ENCODE measurements around the gene GHRHR. TPM values are rescaled to one million over a fixed set of nuclear protein-coding genes. Genes with fewer than 3 reads are reported as not detected.

GHRHR gene
- total RNA-seq, 2 donors from 2014 or later: not detected

- Histone ChIP-seq H3K36me3 (no peaks in the 10 kb centered on the region), H3K27me3 (no peaks in the 10 kb centered on the region), H3K27ac (no peak overlapping the region), H3K4me3 (peak overlapping the region in 1 of 2 donors; percentile 32), H3K4me1 (peaks cover 0 to 10% of the 10 kb centered on the region in 2 donors), H3K9me3 (no peaks in the 10 kb centered on the region)
- peak; percentile 98 to 99 for TF ChIP-seq CTCF (IDR thresholded peaks at IDR 0.05)
- DNase-seq (ENCODE audit: low spot score): peak; percentile 84
Measured at GRCh38 chr7:30938435-30939316, 25.1 kb upstream of the GHRHR start.

DNA sequence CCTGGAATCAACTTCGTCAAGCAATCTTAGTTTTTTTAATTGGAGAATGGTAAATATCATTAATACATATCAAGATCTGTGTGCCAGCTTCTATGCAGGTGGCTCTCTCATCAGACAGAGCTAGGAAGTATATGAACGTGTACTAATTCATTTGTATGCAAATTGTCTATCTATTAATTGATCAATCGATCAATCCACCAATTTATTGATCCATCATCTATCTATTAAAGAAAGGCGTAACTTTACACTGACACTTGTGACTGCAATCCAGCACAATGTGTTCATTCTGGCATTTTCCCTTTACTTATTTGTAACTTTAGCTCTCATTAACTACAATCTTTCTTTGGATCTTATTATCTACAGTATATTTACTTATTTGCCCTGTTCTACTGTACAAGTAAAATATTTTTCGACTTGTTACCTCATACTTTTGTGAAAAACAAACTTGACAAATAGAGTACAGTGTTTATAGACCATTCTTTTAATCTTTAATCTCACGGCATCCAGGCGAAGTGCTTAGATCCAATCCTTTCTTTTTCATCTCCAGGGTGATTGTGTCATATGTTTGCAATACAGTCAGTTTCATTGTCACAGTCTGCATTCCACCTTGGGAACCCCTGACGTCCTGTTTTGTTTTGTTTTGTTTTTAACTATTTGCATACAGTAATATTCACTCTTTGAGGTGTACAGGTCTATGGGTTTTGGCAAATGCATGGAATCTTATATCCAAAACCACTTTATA, 22.0 kb upstream of the GHRHR start:
- Histone ChIP-seq H3K27ac (no peak overlapping the region), H3K4me1 (peaks cover 0 to 10% of the 10 kb centered on the region in 2 donors), H3K36me3 (no peaks in the 10 kb centered on the region), H3K9me3 (peaks cover 0 to 20% of the 10 kb centered on the region in 2 donors), H3K4me3 (no peak overlapping the region), H3K27me3 (no peaks in the 10 kb centered on the region)
- no peak for DNase-seq (ENCODE audit: low spot score)
- TF ChIP-seq CTCF (IDR thresholded peaks at IDR 0.05): no peak

DNA sequence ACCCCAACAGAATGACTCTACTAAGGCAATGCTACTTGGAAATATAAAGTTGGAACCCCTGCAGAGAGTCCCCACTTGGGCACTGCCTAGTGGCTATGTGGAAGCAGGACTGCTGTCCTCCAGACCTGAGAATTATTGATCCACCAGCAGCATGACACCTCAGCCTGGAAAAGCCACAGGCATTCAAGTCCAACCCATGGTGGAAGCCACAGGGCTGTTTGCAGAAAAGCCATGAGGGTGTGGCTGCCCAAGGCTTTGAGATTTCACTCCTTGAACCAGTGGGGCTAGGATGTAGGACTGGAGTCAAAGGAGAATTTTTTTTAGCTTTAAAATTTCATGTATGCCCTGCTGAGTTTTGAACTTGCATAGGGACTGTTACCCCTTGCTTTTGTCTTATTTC, 13.6 kb upstream of the GHRHR start:
- DNase-seq (ENCODE audit: low spot score): no peak
- TF ChIP-seq CTCF (IDR thresholded peaks at IDR 0.05): no peak
- Histone ChIP-seq H3K4me3 (no peak overlapping the region), H3K9me3 (peaks cover 0 to 12% of the 10 kb centered on the region in 2 donors), H3K4me1 (no peaks in the 10 kb centered on the region), H3K36me3 (no peaks in the 10 kb centered on the region), H3K27ac (no peak overlapping the region), H3K27me3 (no peaks in the 10 kb centered on the region)

- Histone ChIP-seq H3K9me3 (peaks cover 0 to 6% of the 10 kb centered on the region in 2 donors), H3K27me3 (no peaks in the 10 kb centered on the region), H3K27ac (no peak overlapping the region), H3K4me3 (no peak overlapping the region), H3K4me1 (no peaks in the 10 kb centered on the region), H3K36me3 (no peaks in the 10 kb centered on the region)
- DNase-seq (ENCODE audit: low spot score): no peak
- no peak for TF ChIP-seq CTCF (IDR thresholded peaks at IDR 0.05)
Measured at GRCh38 chr7:30954914-30955313, 8.8 kb upstream of the GHRHR start.

DNA sequence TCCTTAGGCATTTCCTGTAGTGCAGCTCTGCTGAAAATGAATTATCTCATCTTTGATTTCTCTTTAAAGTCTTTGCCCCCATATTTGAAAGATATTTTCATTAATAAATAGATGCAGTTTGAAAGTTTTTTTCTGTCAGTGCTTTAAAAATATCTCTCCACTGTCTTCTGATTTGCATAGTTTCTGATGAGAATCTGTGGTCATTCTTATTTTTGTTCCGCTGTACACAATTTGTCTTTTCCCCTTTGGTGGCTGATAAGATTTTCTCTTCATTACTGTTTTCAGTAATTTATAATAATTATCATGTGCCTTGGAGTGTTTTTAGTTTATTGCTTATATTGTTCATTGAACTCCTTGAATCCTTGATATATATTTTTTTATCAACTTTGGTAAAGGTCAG, 7.0 kb upstream of the GHRHR start:
- Histone ChIP-seq H3K27me3 (no peaks in the 10 kb centered on the region), H3K27ac (no peak overlapping the region), H3K4me1 (no peaks in the 10 kb centered on the region), H3K36me3 (no peaks in the 10 kb centered on the region), H3K9me3 (peaks cover 0 to 6% of the 10 kb centered on the region in 2 donors), H3K4me3 (no peak overlapping the region)
- no peak for TF ChIP-seq CTCF (IDR thresholded peaks at IDR 0.05)
- DNase-seq (ENCODE audit: low spot score): no peak
